OCI-M1 (cell line): ENCODE results near the gene SGCD.

Experiments used
- DNase-seq: peaks from one replicate; lab custom pipeline; 2025; lab: John Stamatoyannopoulos, UW

SGCD gene

DNA sequence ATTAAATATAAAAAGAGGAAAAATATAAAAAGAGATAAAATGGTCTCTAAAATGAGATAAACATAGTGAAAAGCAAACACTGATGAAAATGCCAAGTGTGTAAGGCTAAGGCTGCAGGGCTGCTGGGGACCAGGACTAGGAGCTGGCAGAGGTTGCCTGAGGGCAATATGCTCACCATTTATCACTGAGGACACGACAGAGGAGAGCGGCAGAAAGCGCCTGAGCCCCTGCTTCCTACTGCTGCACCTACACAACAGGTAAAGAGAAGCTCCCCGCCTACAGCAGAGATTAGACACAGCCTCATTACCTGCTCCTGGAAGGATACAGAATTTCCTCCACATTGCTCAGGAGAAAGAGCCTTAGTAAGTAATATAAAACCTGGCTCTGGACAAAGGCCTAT lies 452.5 kb downstream of the SGCD start:
- no peak for DNase-seq

DNA sequence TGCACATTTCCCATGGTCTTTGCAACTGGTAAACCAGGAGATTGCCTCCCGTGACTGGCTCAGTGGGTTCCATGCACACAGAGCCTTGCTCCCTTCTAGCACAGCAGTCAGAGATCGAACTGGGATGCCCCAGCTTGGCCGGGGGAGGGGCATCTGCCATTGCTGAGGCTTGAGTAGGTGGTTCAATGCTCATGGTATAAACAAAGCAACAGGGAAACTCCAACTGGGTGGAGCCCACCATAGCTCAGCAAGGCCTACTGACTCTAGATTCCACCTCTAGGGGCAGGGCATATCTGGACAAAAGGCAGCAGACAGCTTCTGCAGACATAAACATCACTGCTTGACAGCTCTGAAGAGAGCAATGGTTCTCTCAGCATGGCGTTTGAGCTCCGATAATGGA lies 456.1 kb downstream of the SGCD start:
- DNase-seq, result no peak

GRCh38 chr5:156794687-156795086 lies 467.7 kb downstream of the SGCD start:
- no peak for DNase-seq

DNA sequence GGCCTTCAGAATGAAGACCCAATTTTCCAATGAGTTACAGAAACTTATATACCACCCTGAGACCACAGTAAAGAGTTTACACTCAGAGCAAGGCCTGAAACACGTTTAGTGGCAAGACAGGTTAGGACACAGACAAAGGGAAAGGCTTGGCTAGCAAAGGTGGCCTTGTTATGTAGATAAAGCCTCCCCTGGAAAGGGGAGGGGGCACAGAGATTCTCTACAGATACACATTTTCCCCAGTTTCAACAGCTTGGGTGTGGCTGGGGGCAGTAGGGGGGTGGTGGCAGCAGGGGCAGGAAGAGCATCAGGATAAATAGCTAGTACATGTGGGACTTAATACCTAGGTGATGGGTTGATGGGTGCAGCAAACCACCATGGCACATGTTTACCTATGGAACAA lies 471.2 kb downstream of the SGCD start:
- DNase-seq, result no peak

- DNase-seq, result no peak
These were observed 472.2 kb downstream of the SGCD start for GRCh38 chr5:156799171-156799570.

GRCh38 chr5:156800929-156801328 lies 474.0 kb downstream of the SGCD start:
- DNase-seq, result no peak

GRCh38 chr5:156802501-156802900 lies 475.5 kb downstream of the SGCD start:
- DNase-seq, result no peak

- no peak for DNase-seq
These were observed 476.4 kb downstream of the SGCD start for GRCh38 chr5:156803404-156803803.

DNA sequence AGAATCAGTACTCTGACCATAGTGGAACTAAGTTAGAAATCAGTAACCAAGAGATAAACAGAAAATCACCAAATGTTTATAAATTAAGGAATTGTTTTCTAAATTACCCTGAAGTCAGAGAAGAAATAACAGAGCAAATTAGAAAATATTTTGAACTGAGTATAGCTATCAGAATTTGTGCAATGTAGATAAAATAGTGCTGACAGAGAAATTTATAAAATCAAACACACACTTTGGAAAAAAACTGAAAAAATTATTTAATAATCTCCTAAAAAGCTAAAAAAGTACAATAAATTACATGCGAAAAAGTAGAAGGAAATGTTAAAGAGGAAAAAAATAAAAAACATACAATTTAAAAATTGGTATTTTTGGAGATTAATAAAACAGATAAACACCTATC lies 486.0 kb downstream of the SGCD start:
- no peak for DNase-seq

DNA sequence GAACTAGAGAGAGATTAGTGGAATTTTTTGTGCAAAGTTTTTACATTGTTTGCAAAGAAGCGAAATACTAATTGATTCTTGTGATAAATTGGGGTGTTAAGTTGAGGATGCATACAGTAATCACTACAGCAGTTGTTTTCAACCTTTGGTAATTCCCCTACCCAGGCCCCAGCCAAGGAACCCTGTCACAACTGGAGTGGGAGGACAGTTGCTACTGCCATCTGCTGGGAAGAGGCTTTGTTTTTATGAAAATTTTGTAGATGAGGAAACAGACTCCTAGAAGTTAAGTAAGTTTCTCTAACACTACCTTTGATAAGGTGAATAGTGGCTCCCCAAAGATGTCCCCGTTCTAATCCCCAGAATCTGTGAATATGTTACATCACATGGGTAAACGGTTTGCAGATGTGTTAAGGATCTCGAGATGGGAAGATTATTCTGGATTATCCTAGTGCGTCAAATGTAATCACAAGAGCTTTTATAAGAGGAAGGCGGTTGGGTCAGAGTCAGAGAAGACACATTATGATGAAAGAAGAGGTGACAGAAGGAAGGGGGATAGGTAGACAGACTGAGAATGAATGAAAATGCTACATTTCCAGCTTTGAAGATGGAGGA lies 489.1 kb downstream of the SGCD start:
- DNase-seq, result peak; percentile 34
